Mammary epithelial cell (primary cell): ENCODE results near the gene NBPF3.

Experiments
- CTCF ChIP-seq, 2 donors: IDR thresholded peaks in 1 of 2; conservative IDR thresholded peaks in 1 of 2; 2 replicates each; pipeline ENCODE4 v1.5.1; 2011 to 2012; ENCODE audit warnings: inconsistent platforms in 2 of 2, low read length in 2 of 2, mild to moderate bottlenecking in 2 of 2, control low read depth in 1 of 2, low read depth in 1 of 2; ENCODE audit not compliant: insufficient read depth in 1 of 2; ENCODE audit errors: extremely low read depth in 1 of 2
- EZH2 ChIP-seq: IDR thresholded peaks from 2 replicates; pipeline ENCODE4 v1.6.1; 2012; ENCODE audit warnings: low read length, inconsistent platforms, borderline replicate concordance

GRCh38 chr1:21472861-21473260 is 32.9 kb downstream of the NBPF3 start:
- TF ChIP-seq CTCF (conservative IDR thresholded peaks at IDR 0.05 in 1 of 2, IDR thresholded peaks at IDR 0.05 in 1 of 2; ENCODE audit: extremely low read depth in 1 of 2, insufficient read depth in 1 of 2, low read depth in 1 of 2, low read length in 2 of 2) (no peak), EZH2 (no peak)
